ENCODE measurements around the gene ARFRP1. TPM values are rescaled to one million over a fixed set of nuclear protein-coding genes. Genes with fewer than 3 reads are reported as not detected.

Gene ARFRP1
- total RNA-seq, 1 experiment from 2014 or later = 42.7 TPM

DNA sequence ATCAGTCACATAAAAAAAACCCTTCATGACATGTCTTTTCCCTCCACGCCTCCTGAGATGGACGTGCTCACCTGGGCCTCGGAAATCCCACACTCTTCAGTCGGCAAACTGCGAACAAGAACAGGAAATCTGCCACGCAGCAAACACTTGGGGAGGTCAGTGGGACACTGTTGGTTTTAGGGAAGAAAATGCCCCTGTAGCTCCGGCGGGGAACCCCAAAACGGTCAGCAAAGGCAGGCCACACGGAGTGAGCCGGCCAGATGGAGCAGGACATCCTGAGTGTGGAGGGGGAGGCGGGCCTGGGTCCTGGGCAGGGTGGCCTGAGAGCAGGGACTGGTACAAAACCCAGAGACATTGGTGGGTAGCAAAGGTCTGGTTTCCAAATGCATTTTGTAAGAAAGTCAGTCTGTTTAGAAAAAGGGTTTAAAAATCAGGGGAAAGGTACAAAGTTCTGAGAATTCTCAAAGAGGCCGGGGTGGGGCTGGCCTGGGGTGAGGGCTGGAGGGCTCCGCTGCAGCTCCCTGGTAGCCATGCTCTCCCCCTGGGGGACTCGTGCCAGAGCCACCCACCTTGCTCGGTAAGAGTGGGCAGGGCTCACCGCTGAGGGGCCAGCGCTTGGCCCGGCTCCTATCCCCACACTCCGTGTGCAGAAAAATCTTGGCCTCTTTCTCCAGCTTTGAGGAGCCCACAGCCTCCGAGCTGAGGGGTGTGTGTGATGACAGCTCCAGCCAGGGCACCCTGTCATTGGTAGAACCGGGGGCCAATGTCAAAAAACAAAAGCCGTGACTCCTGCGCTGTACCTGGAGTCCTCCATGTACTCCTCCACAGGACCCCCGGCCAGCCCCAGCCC lies 37.0 kb upstream of the ARFRP1 start:
- no peak for DNase-seq
- no peaks in the 10 kb centered on the region for H3K9me3 ChIP-seq (ENCODE audit: control insufficient read depth, low read depth, low read length)
- H3K9ac ChIP-seq (ENCODE audit: extremely low read depth, insufficient read length, low read length) = no peak overlapping the region
- H3K4me2 ChIP-seq (ENCODE audit: insufficient read depth, insufficient read length, low read length) = no peak overlapping the region
- Mint-ChIP-seq H3K36me3 (ENCODE audit: insufficient read depth in 1 of 3, low read depth in 3 of 3) (peaks cover 0 to 14% (median 14%) of the 10 kb centered on the region in 3 experiments; a peak in 4 of 7 replicates), H3K9me3 (no peaks in the 10 kb centered on the region), H3K4me3 (no peak overlapping the region), H3K27ac (peak overlapping the region in 1 of 3 experiments; percentile 70; a peak in 2 of 7 replicates), H3K4me1 (peaks cover 0 to 2% of the 10 kb centered on the region in 2 experiments; a peak in 1 of 4 replicates), H3K27me3 (ENCODE audit: low read depth) (no peaks in the 10 kb centered on the region)
- no peak overlapping the region for H3T11ph ChIP-seq (ENCODE audit: low read length)
- H3K79me1 ChIP-seq (ENCODE audit: insufficient read depth, low read depth, low read length, poor library complexity, severe bottlenecking) = no peaks in the 10 kb centered on the region
- H4K91ac ChIP-seq (ENCODE audit: insufficient read length, low read depth, low read length) = no peak overlapping the region
- H4K8ac ChIP-seq (replicated peaks; ENCODE audit: insufficient read length, low read depth, low read length) = no peak overlapping the region
- no peak overlapping the region for H2BK15ac ChIP-seq (ENCODE audit: low read depth, low read length)
- H2BK20ac ChIP-seq (ENCODE audit: low read depth, low read length, poor library complexity, severe bottlenecking) = no peak overlapping the region
- no peak overlapping the region for H3K18ac ChIP-seq (ENCODE audit: insufficient read length, low read depth, low read length)
- H2BK120ac ChIP-seq (ENCODE audit: low read depth, low read length, poor library complexity, severe bottlenecking) = no peak overlapping the region
- no peak overlapping the region for H3K27ac ChIP-seq (ENCODE audit: insufficient read length, low read depth, low read length)
- no peak overlapping the region for H2BK5ac ChIP-seq (ENCODE audit: insufficient read length, low read length)
- WGBS (ENCODE audit: extremely low coverage, insufficient read length, low lambda C conversion rate) = no CpG with 5 or more reads among the region's 25 CpGs
- TF ChIP-seq, protein P1, sequence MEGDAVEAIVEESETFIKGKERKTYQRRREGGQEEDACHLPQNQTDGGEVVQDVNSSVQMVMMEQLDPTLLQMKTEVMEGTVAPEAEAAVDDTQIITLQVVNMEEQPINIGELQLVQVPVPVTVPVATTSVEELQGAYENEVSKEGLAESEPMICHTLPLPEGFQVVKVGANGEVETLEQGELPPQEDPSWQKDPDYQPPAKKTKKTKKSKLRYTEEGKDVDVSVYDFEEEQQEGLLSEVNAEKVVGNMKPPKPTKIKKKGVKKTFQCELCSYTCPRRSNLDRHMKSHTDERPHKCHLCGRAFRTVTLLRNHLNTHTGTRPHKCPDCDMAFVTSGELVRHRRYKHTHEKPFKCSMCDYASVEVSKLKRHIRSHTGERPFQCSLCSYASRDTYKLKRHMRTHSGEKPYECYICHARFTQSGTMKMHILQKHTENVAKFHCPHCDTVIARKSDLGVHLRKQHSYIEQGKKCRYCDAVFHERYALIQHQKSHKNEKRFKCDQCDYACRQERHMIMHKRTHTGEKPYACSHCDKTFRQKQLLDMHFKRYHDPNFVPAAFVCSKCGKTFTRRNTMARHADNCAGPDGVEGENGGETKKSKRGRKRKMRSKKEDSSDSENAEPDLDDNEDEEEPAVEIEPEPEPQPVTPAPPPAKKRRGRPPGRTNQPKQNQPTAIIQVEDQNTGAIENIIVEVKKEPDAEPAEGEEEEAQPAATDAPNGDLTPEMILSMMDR (conservative IDR thresholded peaks at IDR 0.05) = no peak
- no peaks in the 10 kb centered on the region for H3K27me3 ChIP-seq (ENCODE audit: insufficient read depth, low read length)
- no peaks in the 10 kb centered on the region for H4K20me1 ChIP-seq (ENCODE audit: control insufficient read depth, insufficient read depth, insufficient read length)
- no peaks in the 10 kb centered on the region for H3K79me2 ChIP-seq (ENCODE audit: insufficient read depth, low read length)
- no peak overlapping the region for H2AK5ac ChIP-seq (ENCODE audit: insufficient read length, low read length)
- no peak overlapping the region for H3K23ac ChIP-seq (ENCODE audit: insufficient read length, low read depth, low read length)
- H2AFZ ChIP-seq (ENCODE audit: low read length) = no peak overlapping the region
- no peak overlapping the region for H4K5ac ChIP-seq (ENCODE audit: insufficient read length, low read depth, low read length)
- H3K23me2 ChIP-seq (ENCODE audit: insufficient read length, low read depth, low read length, poor library complexity, severe bottlenecking) = peaks cover 9% of the 10 kb centered on the region
- H3K4ac ChIP-seq (ENCODE audit: low read depth, low read length) = no peak overlapping the region
- no peak overlapping the region for H3K14ac ChIP-seq (ENCODE audit: insufficient read depth, low read length)
- no peak overlapping the region for H3K56ac ChIP-seq (ENCODE audit: insufficient read length, low read depth, low read length)
- H2BK12ac ChIP-seq (ENCODE audit: insufficient read length, low read depth, low read length) = no peak overlapping the region
- H3K4me1 ChIP-seq (ENCODE audit: insufficient read depth, low read length) = no peaks in the 10 kb centered on the region
